Measurements from ENCODE around the gene MZB1. TPM values are rescaled to one million over a fixed set of nuclear protein-coding genes. Genes with fewer than 3 reads are reported as not detected.

Gene MZB1
- total and polyA plus RNA-seq, 2 of the 13 experiments (the other 11 are each of a cell fraction or from before 2014, with no cell fraction given): 0.31 to 0.40 TPM

- TF ChIP-seq GPBP1L1 (CRISPR knock-in tag; IDR thresholded peaks at IDR 0.05) (no peak), SRSF4 (IDR thresholded peaks at IDR 0.05; ENCODE audit: low read depth, low read length, poor library complexity, severe bottlenecking) (no peak), ZSCAN12 (CRISPR knock-in tag; IDR thresholded peaks at IDR 0.05) (no peak), PTBP1 (IDR thresholded peaks at IDR 0.05; ENCODE audit: low read depth, low read length, poor library complexity, severe bottlenecking) (no peak), ZNF30 (CRISPR knock-in tag; IDR thresholded peaks at IDR 0.05) (no peak), CSRNP1 (CRISPR knock-in tag; IDR thresholded peaks at IDR 0.05) (no peak), HOXA3 (CRISPR knock-in tag; IDR thresholded peaks at IDR 0.05) (peak; percentile 59; the same call in 1 of the 2 replicates), ZNF543 (CRISPR knock-in tag; IDR thresholded peaks at IDR 0.05) (no peak), ZNF691 (CRISPR knock-in tag; IDR thresholded peaks at IDR 0.05; ENCODE audit: borderline replicate concordance, low read depth) (peak; percentile 40; the same call in 1 of the 2 replicates), SKIL (CRISPR knock-in tag; IDR thresholded peaks at IDR 0.05; ENCODE audit: borderline replicate concordance) (no peak), ZNF383 (CRISPR knock-in tag; IDR thresholded peaks at IDR 0.05; ENCODE audit: borderline replicate concordance) (no peak), ZNF567 (CRISPR knock-in tag; IDR thresholded peaks at IDR 0.05; ENCODE audit: borderline replicate concordance) (no peak), FOXC1 (CRISPR knock-in tag; IDR thresholded peaks at IDR 0.05; ENCODE audit: borderline replicate concordance) (no peak), YY1 (IDR thresholded peaks at IDR 0.05; ENCODE audit: insufficient read depth, insufficient replicate concordance, low read depth, low read length) (peak; percentile 80), ZNF460 (CRISPR knock-in tag; IDR thresholded peaks at IDR 0.05; ENCODE audit: borderline replicate concordance) (no peak), CCDC6 (CRISPR knock-in tag; IDR thresholded peaks at IDR 0.05) (no peak), FOXJ3 (CRISPR knock-in tag; IDR thresholded peaks at IDR 0.05; ENCODE audit: borderline replicate concordance) (no peak), POLR2AphosphoS2 (IDR thresholded peaks at IDR 0.05; ENCODE audit: low read depth, low read length) (no peak), TEF (CRISPR knock-in tag; IDR thresholded peaks at IDR 0.05) (no peak), HOXA7 (CRISPR knock-in tag; IDR thresholded peaks at IDR 0.05) (no peak), RAD51 (IDR thresholded peaks at IDR 0.05; ENCODE audit: borderline replicate concordance) (no peak), SP2 (CRISPR knock-in tag; IDR thresholded peaks at IDR 0.05) (no peak)
These were observed 49.5 kb upstream of the MZB1 start, which contains the start of gene DNAJC18 (continued) for GRCh38 chr5:139439013-139439903.
